C4-2B (cell line): ENCODE measurements around the gene ATP7B.
A peak's percentile ranks its signal among the peaks of the same experiment; 100 is the strongest.
"Not testable (repeated sequence)": the region's sequence is repeated elsewhere in the genome, so short reads cannot be mapped to it uniquely, and the experiment has no call there.

Experiments used
- H3K27ac ChIP-seq: fragments of 450-650 bp; 2 replicates; pipeline ENCODE4 v1.5.1; 2017
- CTCF ChIP-seq: fragments of 450-650 bp; conservative IDR thresholded peaks from 2 replicates; pipeline ENCODE4 v1.5.1; 2017; ENCODE audit warnings: mild to moderate bottlenecking
- ZFX ChIP-seq: fragments of 450-650 bp; IDR thresholded peaks from 2 replicates; pipeline ENCODE4 v1.6.1; 2017

The ATP7B gene

DNA sequence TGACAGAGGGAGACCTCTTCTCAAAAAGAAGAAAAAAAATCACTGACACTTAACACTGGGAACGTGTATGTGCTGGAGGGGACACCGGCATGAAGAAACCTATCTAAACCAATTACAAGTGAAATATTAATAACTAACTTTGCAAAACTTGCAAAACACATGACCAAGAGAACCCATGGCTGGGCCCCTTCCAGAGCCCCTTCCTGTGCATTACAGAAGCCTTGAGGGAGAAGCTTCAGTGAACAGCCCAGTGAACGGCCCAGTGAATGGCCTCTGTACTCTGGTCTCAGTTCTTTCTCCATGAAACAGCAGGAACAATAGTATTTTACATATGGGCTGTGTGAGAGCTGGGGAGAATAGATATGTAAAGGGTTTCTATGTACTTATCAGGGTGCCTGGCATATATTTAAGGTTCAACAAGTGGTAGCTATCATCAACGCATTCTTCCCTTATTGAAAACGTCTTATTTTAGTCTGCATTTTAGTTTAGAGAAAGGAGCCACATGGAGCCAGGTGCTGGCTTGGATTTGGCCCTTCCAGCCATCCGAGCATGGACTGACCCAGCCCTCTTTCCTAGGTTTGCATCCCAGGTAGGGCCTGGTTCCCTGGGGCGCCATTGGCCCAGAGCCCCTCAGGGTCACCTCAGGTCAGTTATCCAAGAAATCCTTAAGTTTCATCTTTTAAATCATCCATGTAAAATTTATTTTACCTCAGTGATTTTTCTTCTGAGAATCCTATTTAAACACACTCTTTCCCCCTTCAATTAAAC lies 95.0 kb downstream of the ATP7B start:
- TF ChIP-seq CTCF (no peak), ZFX (no peak)
- no peak overlapping the region for H3K27ac ChIP-seq

DNA sequence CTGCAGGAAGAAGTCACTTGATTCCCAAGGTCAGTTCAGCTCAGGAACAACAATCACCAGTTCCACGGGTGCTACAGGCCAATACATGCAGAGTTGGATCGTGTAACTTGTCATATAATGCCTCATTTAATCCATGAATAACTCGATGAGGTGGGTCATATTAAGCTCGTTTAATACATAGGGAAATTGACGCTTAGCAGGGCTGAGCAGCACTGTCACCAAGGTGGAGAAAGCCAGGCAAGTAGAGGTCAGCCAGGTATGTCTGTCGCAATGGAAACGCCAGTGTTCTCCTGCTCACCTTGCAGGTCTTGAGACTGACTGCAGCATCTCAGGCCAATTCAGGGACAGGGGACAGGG lies 97.1 kb downstream of the ATP7B start:
- H3K27ac ChIP-seq, result no peak overlapping the region
- TF ChIP-seq CTCF (no peak), ZFX (no peak)

DNA sequence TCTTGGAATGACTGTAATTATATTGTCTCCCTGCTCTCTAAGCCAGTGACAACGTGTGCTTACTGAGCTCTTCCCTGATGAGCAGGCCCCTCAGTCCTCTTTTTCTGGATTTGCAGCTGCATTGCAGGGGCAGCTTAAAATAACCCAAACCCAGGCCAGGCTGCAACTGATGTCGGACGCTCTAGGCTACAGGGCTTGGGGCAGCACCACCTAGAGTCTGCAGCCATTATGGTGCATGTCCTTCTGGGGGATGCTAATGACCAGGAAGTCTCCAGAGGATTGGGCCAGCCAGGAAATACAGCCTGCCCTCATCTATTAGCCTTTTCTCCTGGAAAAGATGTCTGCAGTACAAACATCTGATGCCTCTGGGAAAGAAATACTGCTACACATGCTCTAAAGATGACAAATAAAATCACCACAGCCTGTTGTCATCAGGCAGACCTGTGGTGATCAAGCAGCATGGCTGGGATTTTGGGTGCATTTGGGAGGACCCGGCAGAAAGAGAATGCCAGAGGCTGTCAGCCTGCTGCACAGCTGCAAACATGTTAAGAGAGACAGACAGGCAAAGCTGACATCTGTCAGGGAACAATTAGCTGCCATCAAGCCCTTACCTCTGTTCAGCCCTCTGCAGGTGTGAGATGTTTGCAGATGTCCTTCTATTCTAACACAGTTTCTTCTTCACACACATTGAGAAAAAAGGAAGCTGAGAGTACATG lies 97.7 kb downstream of the ATP7B start:
- TF ChIP-seq ZFX (no peak), CTCF (no peak)
- H3K27ac ChIP-seq, result no peak overlapping the region

- no peak for TF ChIP-seq ZFX
- H3K27ac ChIP-seq, result peak overlapping the region; percentile 39; the same call in 1 of the 2 replicates
Observed at GRCh38 chr13:51912511-51913225, 98.6 kb downstream of the ATP7B start.

DNA sequence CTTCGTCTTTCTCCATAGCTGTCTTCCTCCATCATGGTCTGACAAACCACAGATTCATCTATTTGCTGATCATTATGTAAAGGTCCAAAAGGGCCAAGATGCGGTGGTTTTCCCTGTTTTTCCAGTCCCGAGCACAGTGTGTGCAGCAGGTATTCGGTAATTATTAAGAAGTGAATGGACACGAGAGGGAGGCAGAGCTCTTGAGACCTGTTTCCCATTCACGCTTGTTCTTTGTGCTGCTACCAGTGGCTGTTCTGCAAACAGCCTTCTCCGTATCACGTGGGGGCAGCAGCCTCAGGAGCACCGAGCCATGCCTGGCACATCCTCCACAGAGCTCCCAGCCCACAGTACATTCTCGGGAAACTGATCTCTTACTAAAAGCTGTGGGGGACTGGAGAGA lies 99.2 kb downstream of the ATP7B start:
- H3K27ac ChIP-seq, result peak overlapping the region; percentile 39
- TF ChIP-seq ZFX (no peak), CTCF (peak; percentile 59)

DNA sequence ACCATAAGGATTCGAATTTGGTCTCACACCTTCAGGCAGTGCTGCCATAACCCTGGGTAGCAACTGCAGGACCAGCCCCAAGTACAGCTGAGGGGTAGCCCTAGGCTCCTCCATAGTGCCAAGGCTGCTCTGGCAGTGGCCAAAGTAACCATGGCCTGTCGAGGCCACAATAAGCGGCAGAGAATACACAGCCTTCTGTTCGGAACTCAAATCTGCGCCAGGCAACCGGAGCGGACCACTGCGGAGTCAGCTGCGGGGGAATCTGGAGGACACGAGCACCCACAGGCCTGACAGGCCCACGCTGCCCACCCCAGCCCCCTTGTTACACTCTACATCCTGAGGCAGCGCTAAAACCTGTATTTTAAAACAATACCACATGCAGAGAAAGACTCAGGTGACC lies 100.7 kb downstream of the ATP7B start:
- TF ChIP-seq ZFX (no peak), CTCF (no peak)
- no peak overlapping the region for H3K27ac ChIP-seq

DNA sequence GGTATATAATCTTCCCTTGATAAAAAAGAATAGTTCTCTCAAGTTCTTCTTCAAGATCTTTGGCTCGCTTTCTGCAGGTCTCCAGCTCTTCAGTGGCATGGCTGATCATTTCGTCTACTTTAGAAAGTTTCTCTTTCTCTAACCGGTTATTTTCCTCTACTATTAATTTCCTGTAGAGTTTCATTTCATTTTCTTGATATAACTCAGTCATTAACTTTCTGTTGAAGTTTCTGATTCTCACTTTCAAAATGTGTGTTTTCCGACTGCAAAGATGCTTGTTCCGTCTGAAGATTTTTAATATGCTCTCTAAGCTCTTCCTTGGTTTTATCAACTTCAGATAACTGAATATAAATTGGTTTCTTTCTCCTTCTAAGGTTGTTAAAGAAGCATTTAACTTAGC lies 102.0 kb downstream of the ATP7B start:
- not testable (repeated sequence) for H3K27ac ChIP-seq

- TF ChIP-seq CTCF (no peak), ZFX (no peak)
- H3K27ac ChIP-seq, result peak overlapping the region; percentile 56
Observed at GRCh38 chr13:51907040-51907732, 104.1 kb downstream of the ATP7B start.
